Subcutaneous abdominal adipose tissue (tissue), 5 donors: ENCODE results near the gene ZNF33B.

ENCODE experiments used
- H3K27ac ChIP-seq: one replicate; pipeline ENCODE4 v1.7.0; 2013; ENCODE audit warnings: low read depth, mild to moderate bottlenecking, inconsistent platforms, low read length, moderate library complexity
- H3K27me3 ChIP-seq, 5 donors: one replicate each; pipeline ENCODE4 v1.7.0; 2013; ENCODE audit warnings: low read length in 5 of 5, inconsistent platforms in 1 of 5; ENCODE audit not compliant: control insufficient read depth in 5 of 5, insufficient read depth in 4 of 5
- H3K36me3 ChIP-seq, 5 donors: one replicate each; pipeline ENCODE4 v1.7.0; 2013; ENCODE audit warnings: low read length in 5 of 5; ENCODE audit not compliant: control insufficient read depth in 5 of 5, insufficient read depth in 5 of 5
- H3K4me1 ChIP-seq, 5 donors: one replicate each; pipeline ENCODE4 v1.7.0; 2013; ENCODE audit warnings: low read length in 5 of 5, mild to moderate bottlenecking in 3 of 5, moderate library complexity in 1 of 5; ENCODE audit not compliant: control insufficient read depth in 5 of 5, insufficient read depth in 5 of 5
- H3K4me3 ChIP-seq, 5 donors: one replicate each; pipeline ENCODE4 v1.7.0; 2013; ENCODE audit warnings: low read length in 5 of 5, low read depth in 1 of 5
- H3K9ac ChIP-seq, 5 donors: one replicate each; pipeline ENCODE4 v1.7.0; 2013; ENCODE audit warnings: low read length in 5 of 5, mild to moderate bottlenecking in 4 of 5, moderate library complexity in 3 of 5
- H3K9me3 ChIP-seq, 5 donors: one replicate each; pipeline ENCODE4 v1.7.0; 2013; ENCODE audit warnings: low read length in 5 of 5; ENCODE audit not compliant: control insufficient read depth in 5 of 5
- donor health status: healthy.
- donor health status: healthy.
- donor health status: healthy.
- donor health status: healthy.
- donor health status: healthy.

The ZNF33B gene

DNA sequence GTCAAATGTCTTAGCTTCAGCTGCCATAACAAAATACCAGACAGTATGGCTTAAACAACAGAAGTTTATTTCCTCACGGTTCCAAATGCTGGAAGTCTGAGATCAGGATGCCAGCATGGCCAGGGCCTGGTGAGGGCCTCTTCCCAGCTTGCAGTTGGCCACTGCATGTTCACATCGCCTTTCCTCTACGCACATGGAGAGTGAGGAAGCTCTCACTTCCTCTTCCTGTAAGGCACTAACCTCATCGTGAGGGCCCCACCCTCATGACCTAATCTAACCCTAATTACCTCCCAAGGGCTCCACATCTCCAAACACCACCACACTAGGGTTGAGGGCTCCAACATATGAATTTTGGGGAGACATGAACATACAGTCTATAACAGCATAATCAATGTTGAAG is 14.4 kb downstream of the ZNF33B start:
- Histone ChIP-seq H3K9ac (no peak overlapping the region), H3K27me3 (no peaks in the 10 kb centered on the region), H3K4me3 (no peak overlapping the region), H3K27ac (no peak overlapping the region), H3K9me3 (peaks cover 0 to 6% (median 4%) of the 10 kb centered on the region in 5 donors), H3K36me3 (peaks cover 4 to 26% (median 14%) of the 10 kb centered on the region in 5 donors), H3K4me1 (no peaks in the 10 kb centered on the region)

DNA sequence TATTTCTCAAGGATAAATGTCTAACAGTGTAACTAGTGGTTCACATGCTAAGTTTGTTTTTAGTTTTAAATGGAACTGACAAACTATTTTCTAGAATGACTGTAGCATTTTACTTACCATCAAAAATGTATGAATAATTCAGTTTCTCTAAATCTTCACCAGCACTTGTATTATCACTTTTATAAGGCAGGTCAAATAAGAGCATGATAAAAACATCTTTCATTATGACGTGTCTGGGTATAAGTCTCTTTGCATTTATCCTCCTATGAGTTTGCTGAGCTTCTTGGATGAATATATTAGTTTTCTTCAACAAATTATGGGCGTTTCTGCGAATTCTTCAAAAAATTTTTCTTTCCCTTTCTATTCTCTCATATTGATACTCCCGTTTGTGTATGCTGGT is 19.9 kb downstream of the ZNF33B start:
- Histone ChIP-seq H3K9me3 (no peaks in the 10 kb centered on the region), H3K36me3 (peaks cover 0 to 26% (median 7%) of the 10 kb centered on the region in 5 donors), H3K27ac (no peak overlapping the region), H3K27me3 (no peaks in the 10 kb centered on the region), H3K9ac (no peak overlapping the region), H3K4me3 (no peak overlapping the region), H3K4me1 (peaks cover 0 to 4% (median 0%) of the 10 kb centered on the region in 5 donors)

DNA sequence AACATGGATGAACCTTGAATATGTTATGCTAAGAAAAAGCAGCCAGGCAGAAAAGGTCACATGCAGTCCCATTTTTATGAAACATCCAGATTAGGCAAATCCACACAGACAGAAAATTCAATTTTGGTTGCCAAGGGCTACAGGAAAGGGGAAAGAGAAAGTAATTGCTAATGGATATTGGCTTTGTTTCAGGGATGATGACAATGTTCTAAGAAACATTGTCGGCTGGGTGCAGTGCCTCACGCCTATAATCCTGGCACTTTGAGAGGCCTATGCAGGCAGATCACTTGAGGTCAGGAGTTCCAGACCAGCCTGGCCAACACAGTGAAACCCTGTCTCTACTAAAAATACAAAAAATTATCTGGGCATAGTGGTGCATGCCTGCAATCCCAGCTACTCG is 23.0 kb downstream of the ZNF33B start:
- Histone ChIP-seq H3K9me3 (no peaks in the 10 kb centered on the region), H3K27ac (no peak overlapping the region), H3K4me3 (no peak overlapping the region), H3K9ac (no peak overlapping the region), H3K36me3 (peaks cover 0 to 19% (median 10%) of the 10 kb centered on the region in 5 donors), H3K4me1 (peaks cover 0 to 4% (median 0%) of the 10 kb centered on the region in 5 donors), H3K27me3 (no peaks in the 10 kb centered on the region)

DNA sequence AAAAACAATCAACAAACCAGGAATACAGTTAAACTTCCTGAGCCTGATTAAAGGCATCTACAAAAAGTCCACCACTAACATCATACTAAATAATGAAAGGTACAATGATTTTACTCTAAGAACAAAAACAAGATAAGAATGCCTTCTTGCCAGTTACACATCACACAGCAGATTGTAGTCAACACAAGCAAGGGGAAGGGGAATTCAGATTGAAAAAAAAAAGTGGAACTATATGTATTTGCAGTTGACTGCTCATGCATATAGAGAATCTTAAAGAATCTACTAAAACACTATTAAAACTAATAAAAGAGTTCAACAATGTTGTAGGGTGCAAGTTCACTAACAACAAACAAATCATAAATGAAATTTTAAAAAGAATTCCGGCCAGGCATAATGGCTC is 28.5 kb downstream of the ZNF33B start:
- H3K27ac ChIP-seq, result no peak overlapping the region
- peaks cover 0 to 32% (median 11%) of the 10 kb centered on the region in 5 donors for H3K36me3 ChIP-seq
- H3K9me3 ChIP-seq, result no peaks in the 10 kb centered on the region
- no peaks in the 10 kb centered on the region for H3K27me3 ChIP-seq
- no peaks in the 10 kb centered on the region for H3K4me1 ChIP-seq
- H3K9ac ChIP-seq, result no peak overlapping the region
- no peak overlapping the region for H3K4me3 ChIP-seq

DNA sequence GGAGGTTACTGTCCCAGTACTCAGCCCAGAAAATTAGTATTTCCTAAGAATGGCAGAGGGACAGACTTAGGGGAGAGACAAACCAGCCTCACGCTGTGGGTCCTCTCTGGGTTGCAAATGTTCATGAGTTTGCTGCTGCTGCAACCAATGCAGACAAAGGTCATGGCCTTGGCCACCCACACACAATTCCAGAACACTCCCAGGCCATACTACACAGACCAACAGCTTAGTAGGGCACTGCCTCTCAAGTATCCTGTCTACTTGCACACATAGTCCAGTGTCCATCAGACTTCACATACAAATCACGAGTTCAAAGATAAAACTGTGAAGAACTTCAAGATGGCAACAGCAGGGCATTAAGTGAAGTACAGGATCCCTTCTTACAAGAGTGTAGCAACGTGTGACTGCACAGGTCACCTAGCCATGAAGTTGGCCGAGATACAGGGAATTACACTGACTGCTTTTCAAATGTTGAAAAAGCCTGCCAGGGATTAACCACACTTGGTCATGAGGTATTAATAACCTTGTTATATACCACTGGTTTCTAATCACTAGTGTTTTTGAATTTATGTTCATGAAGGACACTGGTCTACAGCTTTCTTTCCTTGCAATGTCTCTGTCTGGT is 40.0 kb downstream of the ZNF33B start:
- Histone ChIP-seq H3K4me3 (no peak overlapping the region), H3K9ac (no peak overlapping the region), H3K27ac (no peak overlapping the region), H3K9me3 (peaks cover 13 to 24% (median 20%) of the 10 kb centered on the region in 5 donors), H3K4me1 (peaks cover 0 to 4% (median 0%) of the 10 kb centered on the region in 5 donors), H3K36me3 (peaks cover 8 to 25% (median 16%) of the 10 kb centered on the region in 5 donors), H3K27me3 (peaks cover 0 to under 1% (median 0%) of the 10 kb centered on the region in 5 donors)

DNA sequence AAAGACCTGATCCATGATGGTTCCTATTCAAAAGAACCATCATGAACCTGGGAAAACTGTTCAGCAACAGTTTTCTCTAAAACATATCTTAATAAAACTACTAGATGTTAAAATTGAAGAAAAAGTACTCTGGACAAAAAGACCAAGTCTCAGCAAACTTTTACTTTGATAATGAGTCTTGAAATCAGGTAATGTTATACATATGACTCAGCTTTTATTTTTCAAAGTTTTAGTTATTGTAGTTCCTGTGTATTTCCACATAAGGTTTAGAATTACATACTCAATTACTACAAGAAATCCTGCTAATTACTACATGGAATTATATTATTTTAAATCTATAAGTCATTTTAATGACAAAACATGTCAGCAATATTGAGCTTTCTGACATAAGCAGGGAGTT is 42.2 kb downstream of the ZNF33B start:
- peaks cover 21 to 45% (median 34%) of the 10 kb centered on the region in 5 donors for H3K36me3 ChIP-seq

DNA sequence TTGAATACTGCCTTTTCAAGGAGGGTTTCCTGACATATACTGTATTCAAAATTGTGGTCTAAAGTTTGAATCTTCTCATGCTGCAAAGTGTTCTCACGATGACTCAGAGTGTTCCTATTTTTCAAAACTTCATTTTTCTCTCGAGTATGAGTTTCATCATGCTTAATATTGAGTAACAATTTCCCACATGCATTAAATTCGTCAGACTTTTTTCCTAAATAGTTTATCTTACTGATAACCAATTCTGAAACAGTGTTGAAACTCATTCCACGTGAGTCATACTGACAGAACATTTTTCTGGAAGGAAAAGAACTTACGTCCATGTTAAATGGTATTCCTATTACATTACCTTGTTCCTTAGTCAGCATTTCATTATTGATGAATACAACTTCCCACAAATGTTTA is 44.1 kb downstream of the ZNF33B start:
- H3K9me3 ChIP-seq, result peaks cover 19 to 57% (median 35%) of the 10 kb centered on the region in 5 donors
- H3K4me1 ChIP-seq, result peaks cover 0 to 7% (median 0%) of the 10 kb centered on the region in 5 donors
- H3K36me3 ChIP-seq, result peaks cover 23 to 54% (median 37%) of the 10 kb centered on the region in 5 donors
- H3K27me3 ChIP-seq, result peaks cover 0 to 3% (median 0%) of the 10 kb centered on the region in 5 donors
- H3K9ac ChIP-seq, result no peak overlapping the region
- H3K4me3 ChIP-seq, result peak overlapping the region in 1 of 5 donors; percentile 4
- H3K27ac ChIP-seq, result no peak overlapping the region

More for the DNA sequence above, 42.2 kb downstream of the ZNF33B start:
- Histone ChIP-seq H3K27ac (no peak overlapping the region), H3K9me3 (peaks cover 19 to 43% (median 35%) of the 10 kb centered on the region in 5 donors), H3K4me3 (no peak overlapping the region), H3K4me1 (peaks cover 0 to 7% (median 0%) of the 10 kb centered on the region in 5 donors), H3K27me3 (peaks cover 0 to 3% (median 0%) of the 10 kb centered on the region in 5 donors), H3K9ac (no peak overlapping the region)

DNA sequence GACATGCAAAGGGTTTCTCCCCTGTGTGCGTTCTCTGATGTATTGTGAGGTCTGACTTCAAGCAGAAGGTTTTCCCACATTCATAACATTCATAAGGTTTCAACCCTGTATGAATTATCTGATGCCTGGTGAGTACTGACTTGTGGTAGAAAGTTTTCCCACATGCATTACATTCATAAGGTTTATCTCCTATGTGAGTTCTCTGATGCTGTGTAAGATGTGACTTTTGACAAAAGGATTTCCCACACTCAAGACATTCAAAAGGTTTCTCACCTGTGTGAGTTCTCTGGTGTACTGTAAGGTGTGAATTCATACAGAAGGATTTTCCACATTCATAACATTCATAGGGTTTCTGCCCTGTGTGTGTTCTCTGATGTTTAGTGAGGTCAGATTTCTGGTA is 45.1 kb downstream of the ZNF33B start:
- Histone ChIP-seq H3K27ac (no peak overlapping the region), H3K27me3 (peaks cover 0 to 3% (median 0%) of the 10 kb centered on the region in 5 donors), H3K36me3 (peaks cover 27 to 57% (median 41%) of the 10 kb centered on the region in 5 donors), H3K4me1 (peaks cover 0 to 7% (median 0%) of the 10 kb centered on the region in 5 donors), H3K4me3 (peak overlapping the region in 2 of 5 donors; percentile 47 to 49), H3K9me3 (peaks cover 19 to 58% (median 35%) of the 10 kb centered on the region in 5 donors), H3K9ac (peak overlapping the region in 1 of 5 donors; percentile 97)

DNA sequence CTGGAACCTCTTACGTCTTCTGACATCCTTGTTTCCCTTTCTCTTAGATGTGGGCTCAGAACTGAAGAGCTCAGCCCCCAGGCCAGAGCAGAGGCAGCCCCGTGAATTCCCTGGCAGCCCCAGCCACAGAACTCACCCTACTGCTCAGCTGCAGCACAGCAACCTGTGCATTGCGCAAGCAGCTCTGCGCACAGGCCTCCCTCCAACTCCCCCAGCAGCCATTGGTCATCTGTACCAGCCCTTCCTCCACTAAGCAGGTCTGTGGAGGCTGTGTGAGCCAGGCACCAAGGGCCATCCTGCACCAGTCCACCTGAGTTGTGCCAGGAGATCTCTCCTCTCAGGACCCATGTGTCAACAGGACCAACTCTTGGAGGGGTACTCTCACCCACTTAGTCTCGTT is 54.5 kb downstream of the ZNF33B start:
- Histone ChIP-seq H3K27me3 (no peaks in the 10 kb centered on the region), H3K9me3 (peaks cover 0 to 42% (median 12%) of the 10 kb centered on the region in 5 donors), H3K9ac (no peak overlapping the region)

DNA sequence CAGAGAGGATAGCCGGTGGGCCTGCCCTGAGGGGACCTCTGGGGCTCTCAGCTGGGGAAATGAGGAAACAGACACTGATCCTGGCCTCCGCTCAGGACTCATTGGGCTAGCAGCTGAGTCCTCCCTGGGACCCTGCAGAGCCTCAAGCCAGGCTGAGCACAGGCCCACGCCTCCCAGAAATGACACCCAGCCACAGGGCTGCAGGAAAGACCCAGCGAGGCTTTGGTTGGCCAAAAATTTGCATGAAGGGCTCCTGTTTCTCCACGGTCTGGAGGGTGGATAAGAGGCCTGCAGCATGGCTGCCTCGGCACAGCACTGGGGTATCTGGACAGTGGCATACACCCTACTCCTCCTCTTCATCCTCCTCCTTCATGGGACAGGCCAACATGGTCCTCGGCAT is 60.4 kb downstream of the ZNF33B start:
- H3K36me3 ChIP-seq, result peaks cover 0 to 4% (median 0%) of the 10 kb centered on the region in 5 donors
- H3K27me3 ChIP-seq, result peaks cover 0 to 5% (median 0%) of the 10 kb centered on the region in 5 donors
- no peaks in the 10 kb centered on the region for H3K4me1 ChIP-seq
- no peak overlapping the region for H3K9ac ChIP-seq
- H3K9me3 ChIP-seq, result peaks cover 0 to 6% (median 0%) of the 10 kb centered on the region in 5 donors
- H3K4me3 ChIP-seq, result no peak overlapping the region
- H3K27ac ChIP-seq, result no peak overlapping the region

More for the DNA sequence above, 54.5 kb downstream of the ZNF33B start:
- no peak overlapping the region for H3K27ac ChIP-seq
- H3K4me1 ChIP-seq, result no peaks in the 10 kb centered on the region
- no peak overlapping the region for H3K4me3 ChIP-seq
- peaks cover 2 to 18% (median 17%) of the 10 kb centered on the region in 5 donors for H3K36me3 ChIP-seq
